Nephron progenitor cell (in vitro differentiated cells): Measurements from ENCODE around the gene BTG4.
A peak's percentile ranks its signal among the peaks of the same experiment; 100 is the strongest.

Source experiments
- DNase-seq: peaks from one replicate; pipeline ENCODE4 v3.0.0; 2021
- H3K27ac Mint-ChIP-seq: 2 replicates; pipeline ENCODE4 v1.8.0; 2021; ENCODE audit warnings: mild to moderate bottlenecking, moderate library complexity, mixed read lengths
- H3K27me3 Mint-ChIP-seq: 2 replicates; pipeline ENCODE4 v1.8.0; 2021; ENCODE audit warnings: mild to moderate bottlenecking, low read depth, mixed read lengths; ENCODE audit not compliant: poor library complexity
- H3K36me3 Mint-ChIP-seq: 2 replicates; pipeline ENCODE4 v1.8.0; 2021; ENCODE audit warnings: low read depth, mixed read lengths
- H3K4me1 Mint-ChIP-seq: 2 replicates; pipeline ENCODE4 v1.8.0; 2021; ENCODE audit warnings: mixed read lengths
- H3K4me3 Mint-ChIP-seq: 2 replicates; pipeline ENCODE4 v1.8.0; 2021; ENCODE audit warnings: mild to moderate bottlenecking, moderate library complexity, mixed read lengths
- H3K9me3 Mint-ChIP-seq: 2 replicates; pipeline ENCODE4 v1.8.0; 2021; ENCODE audit warnings: mild to moderate bottlenecking, moderate library complexity, mixed read lengths
- CTCF ChIP-seq: fragments of 200-600 bp; sonication (generic); IDR thresholded peaks from 2 replicates; pipeline ENCODE4 v1.5.0; 2021; ENCODE audit warnings: antibody characterized with exemption

Gene BTG4

DNA sequence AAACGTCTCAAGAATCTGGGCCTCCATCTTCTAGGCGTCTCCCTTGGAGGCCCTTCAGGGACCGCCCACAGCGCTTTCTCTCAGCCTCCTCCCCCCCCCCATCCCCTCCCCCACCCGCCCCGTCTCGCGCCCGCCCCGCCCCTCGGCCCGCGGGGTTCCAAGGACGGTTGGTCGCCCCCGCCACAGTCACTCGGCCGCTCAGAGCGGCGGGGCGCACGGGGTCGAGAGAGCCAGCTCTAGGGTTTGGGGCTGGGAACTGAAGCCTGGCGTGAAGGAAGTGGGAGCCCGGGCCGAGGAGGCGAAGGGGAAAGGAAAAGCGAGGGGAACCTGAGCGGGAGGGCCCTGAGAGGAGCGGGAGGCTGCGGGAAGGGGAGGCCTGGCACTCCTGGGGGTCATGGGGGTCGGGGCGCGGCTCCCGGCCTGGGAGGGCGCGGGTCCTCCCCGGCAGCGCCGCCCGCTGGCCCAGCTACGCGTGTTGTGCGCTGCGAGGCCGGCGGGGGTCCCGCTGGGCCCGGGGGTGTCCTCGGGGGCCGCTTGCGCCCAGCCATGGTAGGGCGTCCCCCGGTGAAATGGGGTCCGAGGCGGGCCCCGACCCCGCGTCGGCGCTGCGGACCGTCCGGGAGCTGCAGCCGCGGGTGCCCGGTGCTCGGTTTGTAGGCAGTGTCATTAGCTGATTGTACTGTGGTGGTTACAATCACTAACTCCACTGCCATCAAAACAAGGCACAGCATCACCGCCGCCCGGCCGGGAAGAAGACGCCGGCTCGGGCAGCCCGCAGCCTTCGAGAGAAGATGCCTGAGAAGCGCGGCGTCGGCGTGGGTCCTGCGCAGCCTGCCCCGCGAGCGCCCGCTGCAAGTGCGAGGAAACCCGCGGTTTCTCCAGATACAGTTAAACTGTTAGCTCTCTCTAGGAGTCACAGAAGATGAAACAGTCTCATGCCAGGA lies at the start of gene BTG4:
TSS of gene BTG4 (minus strand) at position 91 of the 944 bp plus-strand sequence. CDS start 13,610 bp downstream, outside the sequence.
- Mint-ChIP-seq H3K36me3 (no peaks in the 10 kb centered on the region), H3K27ac (no peak within 1 kb of the TSS), H3K9me3 (no peaks in the 10 kb centered on the region), H3K4me3 (peak within 1 kb of the TSS; percentile 82), H3K4me1 (peaks cover 5% of the 10 kb centered on the region), H3K27me3 (peaks cover 70% of the 10 kb centered on the region)
- DNase-seq = peak; percentile 58
- TF ChIP-seq CTCF = no peak

- peaks cover 2% of the 10 kb centered on the region for H3K36me3 Mint-ChIP-seq
- H3K27me3 Mint-ChIP-seq = peaks cover 4% of the 10 kb centered on the region
- TF ChIP-seq CTCF = no peak
- peaks cover 9% of the 10 kb centered on the region for H3K4me1 Mint-ChIP-seq
- H3K4me3 Mint-ChIP-seq = no peak overlapping the region
- no peak overlapping the region for H3K27ac Mint-ChIP-seq
- peaks cover 6% of the 10 kb centered on the region for H3K9me3 Mint-ChIP-seq
- DNase-seq = no peak
Measured at GRCh38 chr11:111561791-111562325, 49.7 kb upstream of the BTG4 start.

DNA sequence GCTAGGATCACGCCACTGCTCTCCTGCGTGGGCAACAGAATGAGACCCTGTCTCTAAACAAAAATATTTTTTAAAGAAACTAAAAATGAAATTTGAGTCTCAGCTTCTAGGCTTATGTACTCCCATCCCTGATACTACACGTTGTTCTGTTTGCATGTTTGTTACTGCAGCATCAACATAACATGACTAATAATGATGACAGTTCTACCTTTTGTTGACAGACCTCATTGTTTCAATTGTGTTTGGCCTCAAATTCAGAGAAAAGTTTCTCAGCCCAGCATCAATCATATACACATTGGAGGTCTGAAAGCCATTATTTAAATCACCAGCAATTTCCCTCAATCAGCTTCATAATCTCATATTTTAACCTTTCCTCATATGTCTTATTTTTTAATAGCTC lies 49.1 kb upstream of the BTG4 start:
- TF ChIP-seq CTCF = no peak
- peaks cover 7% of the 10 kb centered on the region for H3K36me3 Mint-ChIP-seq
- peaks cover 9% of the 10 kb centered on the region for H3K4me1 Mint-ChIP-seq
- peaks cover 4% of the 10 kb centered on the region for H3K27me3 Mint-ChIP-seq
- H3K4me3 Mint-ChIP-seq = no peak overlapping the region
- H3K27ac Mint-ChIP-seq = no peak overlapping the region
- DNase-seq = no peak
- H3K9me3 Mint-ChIP-seq = peaks cover 12% of the 10 kb centered on the region

- Mint-ChIP-seq H3K4me1 (peaks cover 9% of the 10 kb centered on the region), H3K27me3 (peaks cover 3% of the 10 kb centered on the region), H3K27ac (no peak overlapping the region), H3K36me3 (peaks cover 7% of the 10 kb centered on the region), H3K9me3 (peaks cover 17% of the 10 kb centered on the region), H3K4me3 (no peak overlapping the region)
- TF ChIP-seq CTCF = no peak
- no peak for DNase-seq
Measured at GRCh38 chr11:111560800-111561199, 48.6 kb upstream of the BTG4 start.

- Mint-ChIP-seq H3K27me3 (no peaks in the 10 kb centered on the region), H3K4me1 (peaks cover 9% of the 10 kb centered on the region), H3K9me3 (peaks cover 24% of the 10 kb centered on the region), H3K4me3 (no peak overlapping the region), H3K27ac (peak overlapping the region; percentile 89), H3K36me3 (peaks cover 13% of the 10 kb centered on the region)
- no peak for DNase-seq
- no peak for TF ChIP-seq CTCF
Measured at GRCh38 chr11:111559800-111560464, 47.7 kb upstream of the BTG4 start.
